K562 (cell line): Measurements from ENCODE around the gene HSFX3. TPM values are rescaled to one million over a fixed set of nuclear protein-coding genes. Genes with fewer than 3 reads are reported as not detected.

ENCODE experiments used
- ATAC-seq: fragments of 200-7000 bp; cut with Tn5 transposase; 3 replicates; pipeline ENCODE4 v1.9.1; 2020; ENCODE audit warnings: moderate library complexity
- BruUV-seq: library from RNA; stranded (reverse); fragments of 400-500 nt; replicated peaks from 2 replicates; lab custom pipeline; 2021; lab: Mats Ljungman, UMichigan
- CTCF ChIA-PET: fragments of 300-600 bp; formaldehyde crosslinking; extraction: SDS; loops from one replicate; lab custom pipeline; 2021; ENCODE audit warnings: low intra/inter-chr PET ratio; lab: Yijun Ruan, JAX
- POLR2A ChIA-PET: fragments of 300-600, 350-650 bp; sonication (Branson Sonifier 250); formaldehyde crosslinking; extraction: SDS; loops from one replicate; lab custom pipeline; 2021; ENCODE audit warnings: antibody characterized with exemption, inconsistent platforms; lab: Yijun Ruan, JAX
- DNase-seq, 4 experiments: peaks; one replicate each; pipeline versions ENCODE4 v3.0.0 to v3.0.0-alpha.2; 2011 to 2018; ENCODE audit warnings: low spot score in 3 of 4, mixed read lengths in 3 of 4; ENCODE audit errors: extremely low read depth in 1 of 4
- FAIRE-seq: peaks from 2 replicates; lab custom pipeline; 2011; peaks lifted over from hg19 to GRCh38; lab: Jason Lieb, UNC
- H2AFZ ChIP-seq: 2 replicates; pipeline ENCODE4 v1.6.0; 2011; ENCODE audit warnings: low read depth, low read length, control low read depth, inconsistent platforms
- H3K27ac ChIP-seq: fragments of 200-600 bp; 3 replicates; pipeline ENCODE4 v1.8.0; 2011; ENCODE audit warnings: low read depth, mild to moderate bottlenecking, control low read depth, inconsistent platforms, low read length, moderate library complexity, mixed read lengths; ENCODE audit errors: extremely low read depth
- H3K27me3 ChIP-seq, 2 experiments: fragments of 300-600 bp in 1 of 2; 2 replicates in 1 of 2; 3 replicates in 1 of 2; pipeline versions ENCODE4 v1.6.0 to v1.8.0; 2011; ENCODE audit warnings: inconsistent platforms in 2 of 2, low read length in 2 of 2, mild to moderate bottlenecking in 1 of 2, mixed read lengths in 1 of 2, moderate library complexity in 1 of 2; ENCODE audit not compliant: control insufficient read depth in 2 of 2, insufficient read depth in 2 of 2
- H3K36me3 ChIP-seq: fragments of 300-600 bp; 3 replicates; pipeline ENCODE4 v1.8.0; 2011; ENCODE audit warnings: mild to moderate bottlenecking, low read length, inconsistent platforms; ENCODE audit not compliant: control insufficient read depth, insufficient read depth
- H3K4me1 ChIP-seq, 2 experiments: fragments of 200-600 bp in 1 of 2; replicated peaks in 1 of 2; 2 replicates in 1 of 2; 3 replicates in 1 of 2; pipeline versions ENCODE4 v1.5.1 to v1.8.0; 2011; ENCODE audit warnings: inconsistent platforms in 2 of 2, low read length in 2 of 2, mild to moderate bottlenecking in 1 of 2, mixed read lengths in 1 of 2, moderate library complexity in 1 of 2; ENCODE audit not compliant: control insufficient read depth in 2 of 2, insufficient read depth in 2 of 2
- H3K4me2 ChIP-seq: 2 replicates; pipeline ENCODE4 v1.6.1; 2011; ENCODE audit warnings: low read length, control low read depth, inconsistent platforms, mixed read lengths; ENCODE audit not compliant: insufficient read depth
- H3K4me3 ChIP-seq: fragments of 200-600 bp; sonication (generic), shearing (Covaris generic); 2 replicates; pipeline ENCODE4 v1.5.1; 2016; ENCODE audit warnings: control low read depth, inconsistent platforms
- H3K79me2 ChIP-seq: fragments of 200-600 bp; 3 replicates; pipeline ENCODE4 v1.8.0; 2011; ENCODE audit warnings: low read length, inconsistent platforms; ENCODE audit not compliant: control insufficient read depth, insufficient read depth
- H3K9ac ChIP-seq, 2 experiments: 2 replicates each; pipeline versions ENCODE4 v1.6.0 to v1.6.1; 2011; ENCODE audit warnings: low read depth in 2 of 2, low read length in 2 of 2, control low read depth in 1 of 2, inconsistent platforms in 1 of 2, mild to moderate bottlenecking in 1 of 2, mixed read lengths in 1 of 2; ENCODE audit not compliant: insufficient read depth in 1 of 2
- H3K9me1 ChIP-seq: one replicate; pipeline ENCODE4 v1.6.0; 2011; ENCODE audit warnings: inconsistent platforms, mild to moderate bottlenecking, low read length, moderate library complexity; ENCODE audit not compliant: control insufficient read depth, insufficient read depth
- H3K9me3 ChIP-seq: replicated peaks from 2 replicates; pipeline ENCODE4 v1.5.1; 2011; ENCODE audit warnings: low read depth, low read length, inconsistent platforms; ENCODE audit not compliant: control insufficient read depth, insufficient read depth
- H4K20me1 ChIP-seq: replicated peaks from 2 replicates; pipeline ENCODE4 v1.6.1; 2011; ENCODE audit warnings: low read length, inconsistent platforms, mixed read lengths; ENCODE audit not compliant: control insufficient read depth, insufficient read depth
- CBX5 ChIP-seq: IDR thresholded peaks from 2 replicates; pipeline ENCODE4 v1.6.1; 2014; ENCODE audit warnings: low read depth, borderline replicate concordance
- ELF4 ChIP-seq: fragments of 450-650 bp; formaldehyde crosslinking; IDR thresholded peaks from 2 replicates; pipeline ENCODE4 v1.4.0; 2022; ENCODE audit warnings: missing genetic modification characterization
- HIVEP1 ChIP-seq: fragments of 250-450 bp; sonication (Bioruptor Pico); IDR thresholded peaks from 2 replicates; pipeline ENCODE4 v1.4.0; 2020; ENCODE audit warnings: mild to moderate bottlenecking
- KLF10 ChIP-seq: fragments of 250-450 bp; sonication (Bioruptor Pico); IDR thresholded peaks from 2 replicates; pipeline ENCODE4 v1.6.1; 2021; ENCODE audit warnings: matching md5 sums
- PML ChIP-seq: IDR thresholded peaks from 2 replicates; pipeline ENCODE4 v1.6.1; 2012; ENCODE audit warnings: low read length, inconsistent platforms
- PYGO2 ChIP-seq: fragments of 450-650 bp; IDR thresholded peaks from 2 replicates; pipeline ENCODE4 v1.6.1; 2016; ENCODE audit warnings: mild to moderate bottlenecking, missing genetic modification characterization, moderate library complexity, missing compliant biosample characterization
- RAD51 ChIP-seq: fragments of 450-650 bp; IDR thresholded peaks from 2 replicates; pipeline ENCODE4 v1.7.1; 2016; ENCODE audit warnings: low read depth, mild to moderate bottlenecking, borderline replicate concordance
- RBM14 ChIP-seq: fragments of 200-400 bp; formaldehyde crosslinking; IDR thresholded peaks from 2 replicates; pipeline ENCODE4 v1.6.1; 2018; ENCODE audit warnings: low read depth, mild to moderate bottlenecking, low read length, moderate library complexity, borderline replicate concordance; ENCODE audit not compliant: insufficient read depth
- RFX5 ChIP-seq: IDR thresholded peaks from 2 replicates; pipeline ENCODE4 v1.6.1; 2011; ENCODE audit warnings: low read depth, mild to moderate bottlenecking, improper control_type of control experiment, low read length
- TCFL5 ChIP-seq: fragments of 250-450 bp; sonication (Bioruptor Pico); conservative IDR thresholded peaks from 2 replicates; pipeline ENCODE4 v1.6.1; 2021; ENCODE audit warnings: mild to moderate bottlenecking, moderate library complexity, matching md5 sums
- TOE1 ChIP-seq, 2 experiments: fragments of 450-650 bp in 1 of 2; sonication (generic) in 1 of 2; formaldehyde crosslinking in 1 of 2; IDR thresholded peaks; 2 replicates each; pipeline versions ENCODE4 v1.7.1 to v1.8.0; 2016 to 2022; ENCODE audit warnings: borderline replicate concordance in 2 of 2, mild to moderate bottlenecking in 2 of 2, antibody characterized with exemption in 1 of 2, inconsistent platforms in 1 of 2, low read depth in 1 of 2, missing genetic modification reagents in 1 of 2, moderate library complexity in 1 of 2
- XRCC3 ChIP-seq: fragments of 450-650 bp; IDR thresholded peaks from 2 replicates; pipeline ENCODE4 v1.6.1; 2017; ENCODE audit warnings: mild to moderate bottlenecking, moderate library complexity
- ZKSCAN3 ChIP-seq: fragments of 250-450 bp; sonication (Bioruptor Pico); IDR thresholded peaks from 2 replicates; pipeline ENCODE4 v1.4.0; 2020
- ZNF121 ChIP-seq: sonication (generic); formaldehyde crosslinking; conservative IDR thresholded peaks from 2 replicates; pipeline ENCODE4 v1.8.0; 2022; ENCODE audit warnings: missing genetic modification reagents
- ZNF780A ChIP-seq: fragments of 250-450 bp; sonication (Bioruptor Pico); IDR thresholded peaks from 2 replicates; pipeline ENCODE4 v1.5.0; 2021; ENCODE audit warnings: mild to moderate bottlenecking
- WGBS: fragments of 100-300 bp; shearing (Covaris generic); methylation state at CpG from one replicate; pipeline ENCODE4 v1.1.6; 2016; ENCODE audit warnings: low coverage, mixed read lengths; ENCODE audit not compliant: insufficient coverage; ENCODE audit errors: missing lambda C conversion rate; 5-methylcytosine and 5-hydroxymethylcytosine counted together
- in situ Hi-C: fragments of 300-500 bp; cut with MboI; formaldehyde crosslinking; loops from 4 replicates; pipeline ENCODE4 v1.15.0; 2018; ENCODE audit warnings: inconsistent platforms, mixed read lengths
- intact Hi-C: fragments of 100-400 bp; cut with micrococcal nuclease; formaldehyde crosslinking; loops from 2 replicates; pipeline ENCODE4 v1.14.2; 2022
- polyA plus RNA-seq, 8 experiments: library from polyadenylated mRNA; depleted of rRNA in 4 of 8; stranded (reverse) in 5 of 8; unstranded in 3 of 8; fragments of >200 nt; fragmentation: Nextera tagmentation in 2 of 8; fragmentation: Illumina TruSeq in 1 of 8; extraction: Ambion mirVana in 2 of 8; extraction: Trizol in 1 of 8; gene quantifications; 2 replicates each; pipeline versions ENCODE4 v1.2.1 to v1.2.3, GENCODE V29; 2011 to 2014; ENCODE audit warnings: inconsistent platforms in 1 of 8, missing spikeins in 1 of 8
- total RNA-seq, 7 experiments: library from RNA; depleted of rRNA in 6 of 7; stranded (reverse); fragments of >200 nt in 6 of 7; fragmentation: Illumina TruSeq in 2 of 7; extraction: Trizol in 2 of 7; gene quantifications; 2 replicates each; pipeline versions ENCODE4 v1.2.1 to v1.2.3, GENCODE V29; 2011 to 2021; ENCODE audit warnings: low replicate concordance in 1 of 7

The HSFX3 gene
- total and polyA plus RNA-seq, 9 of the 15 experiments (the other 6 are each of a cell fraction or from before 2014, with no cell fraction given): 0.08 to 0.10 TPM; not detected in 7

DNA sequence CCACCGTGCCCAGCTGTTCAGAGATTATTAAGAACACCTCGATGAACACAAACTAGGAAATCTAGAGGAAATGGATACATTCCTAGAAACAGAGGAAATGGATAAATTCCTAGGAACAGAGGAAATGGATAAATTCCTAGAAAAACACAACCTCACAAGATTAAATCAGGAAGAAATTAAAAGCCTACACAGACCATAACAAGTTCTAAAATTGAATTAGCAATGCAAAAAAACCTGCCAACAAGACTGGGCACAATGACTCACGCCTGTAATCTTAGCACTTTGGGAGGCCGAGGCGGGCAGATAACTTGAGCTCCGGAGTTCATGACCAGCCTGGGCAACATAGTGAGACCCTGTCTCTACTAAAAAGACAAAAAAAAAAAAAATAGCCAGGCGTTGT lies 31.5 kb downstream of the HSFX3 start:
- no peak overlapping the region for H3K27ac ChIP-seq
- no peak for FAIRE-seq
- ATAC-seq: no peak
- WGBS: 31% methylated on average over 6 of the region's 7 CpGs
- no peaks in the 10 kb centered on the region for H3K79me2 ChIP-seq
- H3K4me2 ChIP-seq: no peak overlapping the region
- TF ChIP-seq KLF10 (CRISPR knock-in tag) (no peak), PYGO2 (tag) (no peak), XRCC3 (no peak), CBX5 (no peak), ZKSCAN3 (CRISPR knock-in tag) (no peak), ZNF121 (CRISPR knock-in tag) (no peak)
- no peak overlapping the region for H3K9ac ChIP-seq
- intact Hi-C loops (loop anchor here (10.0 kb wide), 1 partner anchor 127 kb away; no protein-coding TSS in a partner anchor), in situ Hi-C loops (loop anchor here (10.0 to 25.0 kb wide), 2 partner anchors 57 to 119 kb away; partner anchors contain the start of gene TMEM185A)
- no peaks in the 10 kb centered on the region for H3K27me3 ChIP-seq
- no TSS peak for BruUV-seq
- H3K4me1 ChIP-seq: peaks cover 3 to 21% of the 10 kb centered on the region in 2 experiments; a peak in 4 of 5 replicates
- no peaks in the 10 kb centered on the region for H3K36me3 ChIP-seq
- no peak overlapping the region for H3K4me3 ChIP-seq
- no peak for DNase-seq
- H3K9me3 ChIP-seq: no peaks in the 10 kb centered on the region
- H2AFZ ChIP-seq: no peak overlapping the region
- CTCF ChIA-PET: no interaction called here
- no peaks in the 10 kb centered on the region for H4K20me1 ChIP-seq
- no peaks in the 10 kb centered on the region for H3K9me1 ChIP-seq
- POLR2A ChIA-PET: interaction anchor here (0.7 to 0.9 kb wide), 2 partner anchors 10 to 1576 kb away, joined by 3 read pairs; no protein-coding TSS in a partner anchor

DNA sequence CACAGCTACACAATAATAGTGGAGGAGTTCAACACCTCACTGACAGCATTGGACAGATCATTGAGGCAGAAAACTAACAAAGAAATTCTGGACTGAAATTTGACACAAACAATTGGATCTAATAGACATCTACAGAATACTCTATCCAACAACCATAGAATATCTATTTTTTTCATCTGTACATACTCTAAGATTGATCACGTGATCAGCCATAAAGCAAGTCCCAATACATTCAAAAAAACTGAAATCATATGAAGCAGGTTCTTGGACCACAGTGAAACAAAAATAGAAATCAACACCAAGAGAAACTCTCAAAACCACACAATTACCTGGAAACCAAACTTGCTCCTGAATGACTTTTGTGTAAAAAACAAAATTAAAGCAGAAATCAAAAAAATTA lies 32.4 kb downstream of the HSFX3 start:
- intact Hi-C loops: loop anchor here (10.0 kb wide), 1 partner anchor 127 kb away; no protein-coding TSS in a partner anchor
- Histone ChIP-seq H3K9ac (no peak overlapping the region), H3K79me2 (no peaks in the 10 kb centered on the region), H3K36me3 (no peaks in the 10 kb centered on the region), H2AFZ (no peak overlapping the region), H4K20me1 (no peaks in the 10 kb centered on the region), H3K27me3 (no peaks in the 10 kb centered on the region), H3K27ac (no peak overlapping the region), H3K4me3 (no peak overlapping the region), H3K9me3 (no peaks in the 10 kb centered on the region), H3K4me1 (peaks cover 3 to 24% of the 10 kb centered on the region in 2 experiments; a peak in 4 of 5 replicates), H3K9me1 (no peaks in the 10 kb centered on the region), H3K4me2 (no peak overlapping the region)
- ChIA-PET CTCF (no interaction called here), POLR2A (interaction anchor here (0.7 kb wide), 1 partner anchor 1575 kb away, joined by 3 read pairs; no protein-coding TSS in a partner anchor)
- ATAC-seq: no peak
- in situ Hi-C loops: loop anchor here (10.0 to 25.0 kb wide), 2 partner anchors 57 to 120 kb away; partner anchors contain the start of gene TMEM185A
- no TSS peak for BruUV-seq
- no peak for DNase-seq
- no peak for FAIRE-seq
- 23% methylated on average over 1 of the region's 1 CpG for WGBS
- TF ChIP-seq RFX5 (no peak), TOE1 (IDR thresholded peaks at IDR 0.05; ENCODE audit: borderline replicate concordance) (peak; percentile 74; the same call in 1 of the 2 replicates), TOE1 (CRISPR knock-in tag; IDR thresholded peaks at IDR 0.05; ENCODE audit: borderline replicate concordance, low read depth) (no peak), RBM14 (no peak), TCFL5 (CRISPR knock-in tag) (no peak), RAD51 (peak; percentile 86), PML (no peak), HIVEP1 (CRISPR knock-in tag) (no peak), ZNF780A (CRISPR knock-in tag) (no peak), ELF4 (CRISPR knock-in tag) (no peak)
